Heart left ventricle (tissue), 13 donors: ENCODE measurements around the gene ITPR3.

Source experiments
- POLR2A ChIP-seq, 2 donors: fragments of 450-650 bp; IDR thresholded peaks; one replicate each; pipeline ENCODE4 v1.6.1; 2017; ENCODE audit warnings: antibody characterized with exemption in 2 of 2, mild to moderate bottlenecking in 2 of 2, moderate library complexity in 2 of 2
- TF ChIP-seq, protein P1 (sequence below), 12 donors: fragments of 200-600 bp; sonication (generic) in 4 of 12; IDR thresholded peaks; one replicate each; pipeline versions ENCODE4 v1.5.0 to v1.8.0; 2018 to 2022; ENCODE audit warnings: antibody characterized with exemption in 12 of 12, mild to moderate bottlenecking in 5 of 12
- donor health status: ischemic (EF 13 %, LVEDD 7.1; RV severe dilation, severe dysfunction).
- donor health status: DM: no; HTN: yes; CAD: no.
- donor health status: DM: no; HTN: no; CAD: no.
- donor health status: ischemic (EF 25% LVEDD 6.9; RV normal size, moderate dysfunction).
- donor health status: ischemic (EF 25% LVEDD 5.7; RV mildly dilated, moderate dysfunction).
- donor health status: ischemic (EF 35%, LVEDD 5.7; RV mildly dilated, moderate dysfunction).
- donor health status: nonischemic (EF 11% LVEDD 7.7; RV severe dilation, severe dysfunction).
- donor health status: DM: yes; HTN: yes; CAD: no.
- donor health status: PGD.
- donor health status: ischemic (EF 29% LVEDD 5.4; RV normal size, mild dysfunction).
- donor health status: nonischemic (EF 23%, LVEDD 6.1; RV moderate dilation, normal function).

DNA sequence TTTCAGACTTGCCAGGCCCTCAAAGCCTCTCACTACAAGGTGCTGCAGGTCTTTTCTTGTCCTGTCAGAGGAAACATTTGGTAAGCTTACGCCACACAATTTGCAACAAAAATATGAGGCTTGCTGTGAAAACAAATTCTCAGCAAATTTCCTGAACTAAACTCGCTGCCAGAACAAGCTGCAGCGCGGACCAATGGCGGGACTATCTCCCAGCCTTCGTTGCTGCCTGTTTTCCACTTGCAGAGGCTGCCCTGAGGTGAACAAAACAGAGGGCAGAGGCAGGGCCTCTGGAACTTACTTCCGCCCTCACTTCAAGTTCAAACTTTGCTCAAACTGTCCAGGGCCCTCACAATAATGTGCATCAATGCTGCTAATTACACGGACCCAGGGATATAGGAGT, 78.0 kb downstream of the ITPR3 start:
- TF ChIP-seq, protein P1, sequence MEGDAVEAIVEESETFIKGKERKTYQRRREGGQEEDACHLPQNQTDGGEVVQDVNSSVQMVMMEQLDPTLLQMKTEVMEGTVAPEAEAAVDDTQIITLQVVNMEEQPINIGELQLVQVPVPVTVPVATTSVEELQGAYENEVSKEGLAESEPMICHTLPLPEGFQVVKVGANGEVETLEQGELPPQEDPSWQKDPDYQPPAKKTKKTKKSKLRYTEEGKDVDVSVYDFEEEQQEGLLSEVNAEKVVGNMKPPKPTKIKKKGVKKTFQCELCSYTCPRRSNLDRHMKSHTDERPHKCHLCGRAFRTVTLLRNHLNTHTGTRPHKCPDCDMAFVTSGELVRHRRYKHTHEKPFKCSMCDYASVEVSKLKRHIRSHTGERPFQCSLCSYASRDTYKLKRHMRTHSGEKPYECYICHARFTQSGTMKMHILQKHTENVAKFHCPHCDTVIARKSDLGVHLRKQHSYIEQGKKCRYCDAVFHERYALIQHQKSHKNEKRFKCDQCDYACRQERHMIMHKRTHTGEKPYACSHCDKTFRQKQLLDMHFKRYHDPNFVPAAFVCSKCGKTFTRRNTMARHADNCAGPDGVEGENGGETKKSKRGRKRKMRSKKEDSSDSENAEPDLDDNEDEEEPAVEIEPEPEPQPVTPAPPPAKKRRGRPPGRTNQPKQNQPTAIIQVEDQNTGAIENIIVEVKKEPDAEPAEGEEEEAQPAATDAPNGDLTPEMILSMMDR (IDR thresholded peaks at IDR 0.05), result no peak
- no peak for TF ChIP-seq POLR2A (IDR thresholded peaks at IDR 0.05)
